OCI-LY1 (cell line): ENCODE measurements around the gene RASA2.

Experiments
- H2AFZ ChIP-seq: fragments of 200-600 bp; sonication (generic), shearing (Covaris generic); 2 replicates; pipeline ENCODE4 v1.6.0; 2014; ENCODE audit warnings: antibody characterized with exemption, mild to moderate bottlenecking, low read length
- H3F3A ChIP-seq: fragments of 200-600 bp; sonication (generic), shearing (Covaris generic); 2 replicates; pipeline ENCODE4 v1.6.0; 2014; ENCODE audit warnings: mild to moderate bottlenecking, antibody characterized with exemption, low read length, moderate library complexity; ENCODE audit not compliant: insufficient read depth
- H3K27ac ChIP-seq: fragments of 200-600 bp; sonication (generic); 2 replicates; pipeline ENCODE4 v1.5.1; 2014; ENCODE audit warnings: low read length, mixed run types, mild to moderate bottlenecking, low read depth; ENCODE audit not compliant: poor library complexity, severe bottlenecking
- H3K27me3 ChIP-seq: fragments of 200-600 bp; sonication (generic); 2 replicates; pipeline ENCODE4 v1.6.0; 2014; ENCODE audit warnings: antibody characterized with exemption, mild to moderate bottlenecking, low read length, moderate library complexity; ENCODE audit not compliant: insufficient read depth
- H3K36me3 ChIP-seq: fragments of 200-600 bp; sonication (generic); 2 replicates; pipeline ENCODE4 v1.6.1; 2014; ENCODE audit warnings: mild to moderate bottlenecking, antibody characterized with exemption, low read length, moderate library complexity, mixed read lengths; ENCODE audit not compliant: insufficient read depth
- H3K4me1 ChIP-seq: fragments of 200-600 bp; sonication (generic); 2 replicates; pipeline ENCODE4 v1.5.1; 2014; ENCODE audit warnings: mild to moderate bottlenecking, low read length, moderate library complexity; ENCODE audit not compliant: insufficient read depth, severe bottlenecking
- H3K4me2 ChIP-seq: fragments of 200-600 bp; sonication (generic), shearing (Covaris generic); 2 replicates; pipeline ENCODE4 v1.6.1; 2014; ENCODE audit warnings: low read length
- H3K4me3 ChIP-seq: fragments of 200-600 bp; sonication (generic); 2 replicates; pipeline ENCODE4 v1.5.1; 2014; ENCODE audit warnings: low read length, low read depth, mild to moderate bottlenecking, mixed read lengths; ENCODE audit not compliant: poor library complexity, severe bottlenecking
- H3K79me2 ChIP-seq: fragments of 200-600 bp; shearing (Covaris generic); 2 replicates; pipeline ENCODE4 v1.6.1; 2016; ENCODE audit warnings: mixed run types, low read length, mixed read lengths; ENCODE audit not compliant: insufficient read depth
- H3K9ac ChIP-seq: fragments of 200-600 bp; sonication (generic), shearing (Covaris generic); 2 replicates; pipeline ENCODE4 v1.6.1; 2014; ENCODE audit warnings: mild to moderate bottlenecking, low read length, mixed read lengths
- H3K9me2 ChIP-seq: fragments of 200-600 bp; sonication (generic), shearing (Covaris generic); 2 replicates; pipeline ENCODE4 v1.6.1; 2014; ENCODE audit warnings: low read depth, mild to moderate bottlenecking, low read length, mixed read lengths
- H3K9me3 ChIP-seq: fragments of 200-600 bp; shearing (Covaris generic); 2 replicates; pipeline ENCODE4 v1.6.1; 2014; ENCODE audit warnings: low read length, mixed read lengths
- H4K20me1 ChIP-seq: fragments of 200-600 bp; sonication (generic), shearing (Covaris generic); 2 replicates; pipeline ENCODE4 v1.6.0; 2016; ENCODE audit warnings: mild to moderate bottlenecking, low read length; ENCODE audit not compliant: insufficient read depth
- CTCF ChIP-seq: fragments of 200-600 bp; sonication (generic), shearing (Covaris generic); IDR thresholded peaks from 2 replicates; pipeline ENCODE4 v1.5.1; 2017; ENCODE audit warnings: mild to moderate bottlenecking, antibody characterized with exemption, low read length, moderate library complexity, mixed read lengths
- EZH2 ChIP-seq: fragments of 200-600 bp; sonication (generic), shearing (Covaris generic); IDR thresholded peaks from 2 replicates; pipeline ENCODE4 v1.8.0; 2017; ENCODE audit warnings: borderline replicate concordance, mixed run types, mild to moderate bottlenecking, antibody characterized with exemption, low read length, moderate library complexity, mixed read lengths

Gene RASA2

GRCh38 chr3:141471160-141471559, 15.7 kb upstream of the RASA2 start:
- H3K4me2 ChIP-seq, result no peak overlapping the region
- TF ChIP-seq CTCF, result no peak
- TF ChIP-seq EZH2, result no peak
- H3K9me2 ChIP-seq, result no peaks in the 10 kb centered on the region
- no peaks in the 10 kb centered on the region for H4K20me1 ChIP-seq
- no peaks in the 10 kb centered on the region for H3K4me1 ChIP-seq
- no peaks in the 10 kb centered on the region for H3F3A ChIP-seq
- no peak overlapping the region for H2AFZ ChIP-seq
- no peaks in the 10 kb centered on the region for H3K27me3 ChIP-seq
- H3K27ac ChIP-seq, result no peak overlapping the region
- H3K9me3 ChIP-seq, result peaks cover 14% of the 10 kb centered on the region
- H3K9ac ChIP-seq, result no peak overlapping the region
- H3K79me2 ChIP-seq, result no peaks in the 10 kb centered on the region
- no peak overlapping the region for H3K4me3 ChIP-seq
- no peaks in the 10 kb centered on the region for H3K36me3 ChIP-seq

GRCh38 chr3:141476033-141476432, 10.8 kb upstream of the RASA2 start:
- H3K4me1 ChIP-seq, result no peaks in the 10 kb centered on the region
- no peaks in the 10 kb centered on the region for H3K27me3 ChIP-seq
- H2AFZ ChIP-seq, result no peak overlapping the region
- H3F3A ChIP-seq, result no peaks in the 10 kb centered on the region
- no peaks in the 10 kb centered on the region for H4K20me1 ChIP-seq
- H3K27ac ChIP-seq, result no peak overlapping the region
- H3K9me2 ChIP-seq, result no peaks in the 10 kb centered on the region
- TF ChIP-seq EZH2 (no peak), CTCF (no peak)
- no peak overlapping the region for H3K9ac ChIP-seq
- H3K4me2 ChIP-seq, result no peak overlapping the region
- no peaks in the 10 kb centered on the region for H3K79me2 ChIP-seq
- peaks cover 8% of the 10 kb centered on the region for H3K9me3 ChIP-seq
- H3K4me3 ChIP-seq, result no peak overlapping the region
- H3K36me3 ChIP-seq, result no peaks in the 10 kb centered on the region

GRCh38 chr3:141477224-141477623, 9.6 kb upstream of the RASA2 start:
- Histone ChIP-seq H3K4me1 (no peaks in the 10 kb centered on the region), H3K27ac (no peak overlapping the region), H3K27me3 (no peaks in the 10 kb centered on the region), H3K9me3 (peaks cover 1% of the 10 kb centered on the region), H2AFZ (no peak overlapping the region), H3K4me3 (no peak overlapping the region), H3K36me3 (no peaks in the 10 kb centered on the region), H3F3A (no peaks in the 10 kb centered on the region), H3K9me2 (no peaks in the 10 kb centered on the region), H3K4me2 (no peak overlapping the region), H3K9ac (no peak overlapping the region), H3K79me2 (no peaks in the 10 kb centered on the region), H4K20me1 (no peaks in the 10 kb centered on the region)
- TF ChIP-seq CTCF (no peak), EZH2 (no peak)
